Fibroblast of the aortic adventitia (primary cell): ENCODE data around the gene EED. TPM values are rescaled to one million over a fixed set of nuclear protein-coding genes. Genes with fewer than 3 reads are reported as not detected.
"Not testable (repeated sequence)": the region's sequence is repeated elsewhere in the genome, so short reads cannot be mapped to it uniquely, and the experiment has no call there.

Source experiments
- DNase-seq: peaks from one replicate; pipeline ENCODE4 v3.0.0-alpha.2; 2010; ENCODE audit warnings: low read depth
- H3K4me3 ChIP-seq: 2 replicates; pipeline ENCODE4 v1.5.1; 2011; ENCODE audit warnings: low read depth, mild to moderate bottlenecking, control low read depth, low read length, moderate library complexity
- CTCF ChIP-seq: IDR thresholded peaks from 2 replicates; pipeline ENCODE4 v1.5.1; 2011; ENCODE audit warnings: mild to moderate bottlenecking, low read length, control low read depth, inconsistent platforms; ENCODE audit not compliant: insufficient read depth
- total RNA-seq: library from RNA; depleted of rRNA; stranded (reverse); fragments of >200 nt; gene quantifications from 2 replicates; pipeline ENCODE4 v1.2.3, GENCODE V29; 2012; ENCODE audit warnings: low replicate concordance

Gene EED
- total RNA-seq, 1 donor: 24.7 TPM

- no peak overlapping the region for H3K4me3 ChIP-seq
- DNase-seq: no peak
- no peak for TF ChIP-seq CTCF
Measured at GRCh38 chr11:86228269-86229038, 16.1 kb upstream of the EED start.

- H3K4me3 ChIP-seq, DNase-seq: not testable (repeated sequence)
Measured at GRCh38 chr11:86229039-86229330, 15.6 kb upstream of the EED start.

- TF ChIP-seq CTCF: no peak
- H3K4me3 ChIP-seq: no peak overlapping the region
- no peak for DNase-seq
Measured at GRCh38 chr11:86230179-86230804, 14.3 kb upstream of the EED start.

- no peak for DNase-seq
- H3K4me3 ChIP-seq: no peak overlapping the region
- no peak for TF ChIP-seq CTCF
Measured at GRCh38 chr11:86230921-86231434, 13.6 kb upstream of the EED start.

- no peak for DNase-seq
- no peak overlapping the region for H3K4me3 ChIP-seq
- no peak for TF ChIP-seq CTCF
Measured at GRCh38 chr11:86232556-86232955, 12.0 kb upstream of the EED start.

- H3K4me3 ChIP-seq: no peak overlapping the region
- DNase-seq: no peak
- TF ChIP-seq CTCF: no peak
Measured at GRCh38 chr11:86234831-86235461, 9.6 kb upstream of the EED start.

GRCh38 chr11:86237267-86237804 is 7.2 kb upstream of the EED start:
- DNase-seq: no peak
- TF ChIP-seq CTCF: no peak
- H3K4me3 ChIP-seq: no peak overlapping the region
